ENCODE data around the gene PIGQ.

The PIGQ gene

GRCh38 chr16:630815-631405 is 61.1 kb downstream of the PIGQ start, which contains the start of gene WFIKKN1:
Gene WFIKKN1, plus strand, starts transcription at chr16:630985. Its CDS starts 269 bp downstream, at chr16:631254.
- peak; percentile 69 for DNase-seq

- DNase-seq: no peak
Measured at GRCh38 chr16:631808-632358, 62.1 kb downstream of the PIGQ start.

GRCh38 chr16:632486-633335 is 62.9 kb downstream of the PIGQ start:
- DNase-seq: no peak

- DNase-seq: no peak
Measured at GRCh38 chr16:633336-634050, 63.7 kb downstream of the PIGQ start.

Measured in eye (tissue), 1 donor.